Adrenal gland (tissue), 5 donors: ENCODE data around the gene GON4L.

Experiments used
- CTCF ChIP-seq, 6 experiments: fragments of 450-650 bp in 4 of 6; fragments of 200-600 bp in 2 of 6; sonication (generic) in 1 of 6; IDR thresholded peaks; 1 replicate in 5 of 6; 2 replicates in 1 of 6; pipeline versions ENCODE4 v1.5.1 to v1.8.0; 2016 to 2021; ENCODE audit warnings: antibody characterized with exemption in 6 of 6, mild to moderate bottlenecking in 2 of 6, moderate library complexity in 1 of 6
- POLR2A ChIP-seq, 2 donors: fragments of 450-650 bp; IDR thresholded peaks; one replicate each; pipeline ENCODE4 v1.6.1; 2017; ENCODE audit warnings: antibody characterized with exemption in 2 of 2, mild to moderate bottlenecking in 2 of 2, moderate library complexity in 1 of 2
- donor health status: DM: no; HTN: no; CAD: no.

GRCh38 chr1:155858800-155859233 lies 1.8 kb upstream of the GON4L start:
- TF ChIP-seq CTCF (IDR thresholded peaks at IDR 0.05): no peak
- TF ChIP-seq POLR2A (IDR thresholded peaks at IDR 0.05): no peak
